ENCODE data around the gene C5orf52. TPM values are rescaled to one million over a fixed set of nuclear protein-coding genes. Genes with fewer than 3 reads are reported as not detected.
A peak's percentile ranks its signal among the peaks of the same experiment; 100 is the strongest.

Gene C5orf52
- total and polyA plus RNA-seq, 8 donors = not detected

DNA sequence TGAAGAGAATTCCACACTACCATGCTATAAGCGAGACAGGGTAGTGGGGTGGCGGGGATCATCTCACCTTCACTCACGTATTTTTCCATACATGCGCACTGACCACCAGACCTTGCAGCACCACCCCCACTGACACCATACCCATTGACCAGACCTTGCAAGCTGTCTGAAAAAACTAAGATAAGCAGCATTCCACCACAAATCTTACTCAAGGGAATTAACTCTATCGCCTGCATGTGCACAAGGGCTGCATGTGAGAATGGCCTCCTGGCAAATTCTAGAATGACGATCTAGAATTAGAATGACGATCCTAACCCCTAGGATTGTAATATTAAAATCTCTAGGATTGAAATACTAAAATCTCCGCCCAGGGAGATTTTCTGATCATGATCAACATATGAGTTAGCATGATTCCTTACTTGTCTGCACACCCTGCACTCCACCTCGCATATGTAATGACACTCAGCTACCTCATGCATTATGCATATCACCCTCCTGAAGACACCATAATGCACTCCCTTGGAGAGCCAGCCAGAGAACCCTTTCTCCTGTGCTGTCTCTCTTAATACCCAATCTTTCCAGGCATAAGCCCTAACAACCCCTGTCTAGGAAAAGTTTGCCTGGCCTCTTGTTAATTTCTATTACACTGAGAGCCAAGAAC is 30.8 kb upstream of the C5orf52 start:
- TF ChIP-seq, protein P1, sequence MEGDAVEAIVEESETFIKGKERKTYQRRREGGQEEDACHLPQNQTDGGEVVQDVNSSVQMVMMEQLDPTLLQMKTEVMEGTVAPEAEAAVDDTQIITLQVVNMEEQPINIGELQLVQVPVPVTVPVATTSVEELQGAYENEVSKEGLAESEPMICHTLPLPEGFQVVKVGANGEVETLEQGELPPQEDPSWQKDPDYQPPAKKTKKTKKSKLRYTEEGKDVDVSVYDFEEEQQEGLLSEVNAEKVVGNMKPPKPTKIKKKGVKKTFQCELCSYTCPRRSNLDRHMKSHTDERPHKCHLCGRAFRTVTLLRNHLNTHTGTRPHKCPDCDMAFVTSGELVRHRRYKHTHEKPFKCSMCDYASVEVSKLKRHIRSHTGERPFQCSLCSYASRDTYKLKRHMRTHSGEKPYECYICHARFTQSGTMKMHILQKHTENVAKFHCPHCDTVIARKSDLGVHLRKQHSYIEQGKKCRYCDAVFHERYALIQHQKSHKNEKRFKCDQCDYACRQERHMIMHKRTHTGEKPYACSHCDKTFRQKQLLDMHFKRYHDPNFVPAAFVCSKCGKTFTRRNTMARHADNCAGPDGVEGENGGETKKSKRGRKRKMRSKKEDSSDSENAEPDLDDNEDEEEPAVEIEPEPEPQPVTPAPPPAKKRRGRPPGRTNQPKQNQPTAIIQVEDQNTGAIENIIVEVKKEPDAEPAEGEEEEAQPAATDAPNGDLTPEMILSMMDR (IDR thresholded peaks at IDR 0.05) = no peak
- intact Hi-C loops (cut with DNase I) = no loop called here
- H3K36me3 ChIP-seq = no peaks in the 10 kb centered on the region
- H3K27me3 ChIP-seq = no peaks in the 10 kb centered on the region
- H3K27ac ChIP-seq = no peak overlapping the region
- no peak overlapping the region for H3K4me3 ChIP-seq
- H3K9me3 ChIP-seq = no peaks in the 10 kb centered on the region
- DNase-seq (no peak), ATAC-seq (no peak)
- H3K4me1 ChIP-seq = no peaks in the 10 kb centered on the region

DNA sequence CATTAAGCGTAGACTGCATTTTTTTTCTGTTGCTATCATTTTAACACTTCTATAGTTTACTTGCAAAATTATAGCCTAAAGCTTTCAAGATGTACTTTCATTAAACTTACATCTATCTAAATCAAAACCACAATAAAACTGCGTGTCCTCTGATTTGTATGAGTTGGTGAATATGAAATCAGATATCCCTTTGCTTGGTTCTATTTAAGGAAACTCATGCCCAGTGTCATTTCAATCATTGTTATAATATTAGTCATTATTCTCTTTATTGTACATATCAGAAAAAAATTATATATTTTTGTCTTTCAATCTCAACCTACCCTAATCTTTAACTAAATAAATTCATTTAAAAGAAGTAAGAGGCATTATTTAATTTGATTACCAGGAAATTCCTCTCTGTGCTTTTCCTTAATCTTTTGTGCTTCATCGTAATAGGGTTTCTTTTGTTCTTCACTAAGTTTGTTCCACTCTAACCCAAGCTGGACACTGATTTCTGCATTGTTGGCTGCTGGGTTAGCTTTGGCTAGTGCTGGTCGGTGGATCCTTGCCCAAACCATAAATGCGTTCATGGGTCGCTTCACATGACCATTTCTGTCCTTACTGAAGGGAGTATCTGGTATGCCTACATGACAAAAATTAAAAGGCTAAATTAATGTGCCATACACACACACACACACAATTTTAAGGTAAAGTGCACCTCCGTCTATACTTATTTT is 22.9 kb upstream of the C5orf52 start:
- no peak for DNase-seq
- H3K27ac ChIP-seq = no peak overlapping the region
- peaks cover 0 to 13% of the 10 kb centered on the region in 2 donors for H3K27me3 ChIP-seq
- ATAC-seq = no peak
- H3K9me3 ChIP-seq = peaks cover 0 to 3% of the 10 kb centered on the region in 2 donors
- TF ChIP-seq, protein P1 (IDR thresholded peaks at IDR 0.05) = no peak
- no peaks in the 10 kb centered on the region for H3K36me3 ChIP-seq
- intact Hi-C loops (cut with DNase I) = no loop called here
- H3K4me1 ChIP-seq = peaks cover 0 to 5% of the 10 kb centered on the region in 2 donors
- H3K4me3 ChIP-seq = no peak overlapping the region

DNA sequence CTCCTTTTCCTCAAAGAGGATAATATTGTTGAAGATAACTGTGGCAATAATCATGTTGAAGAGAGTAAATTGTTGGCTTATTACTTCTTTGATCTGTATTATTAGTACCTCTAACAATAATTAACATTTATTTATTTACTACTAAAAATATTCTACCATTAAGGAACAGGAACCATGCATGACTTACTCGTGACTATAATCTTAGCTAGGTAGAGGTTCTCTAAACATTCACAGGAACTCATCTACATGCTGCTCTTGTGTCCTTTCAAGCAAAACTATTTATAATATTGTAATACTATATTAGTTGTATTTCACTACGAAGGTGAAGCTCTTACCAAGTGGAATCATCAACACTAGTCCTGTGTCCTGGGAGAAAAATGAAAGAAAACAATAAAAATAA is 22.2 kb upstream of the C5orf52 start:
- TF ChIP-seq, protein P1 (IDR thresholded peaks at IDR 0.05) = no peak
- no peak for ATAC-seq
- intact Hi-C loops (cut with DNase I) = no loop called here

DNA sequence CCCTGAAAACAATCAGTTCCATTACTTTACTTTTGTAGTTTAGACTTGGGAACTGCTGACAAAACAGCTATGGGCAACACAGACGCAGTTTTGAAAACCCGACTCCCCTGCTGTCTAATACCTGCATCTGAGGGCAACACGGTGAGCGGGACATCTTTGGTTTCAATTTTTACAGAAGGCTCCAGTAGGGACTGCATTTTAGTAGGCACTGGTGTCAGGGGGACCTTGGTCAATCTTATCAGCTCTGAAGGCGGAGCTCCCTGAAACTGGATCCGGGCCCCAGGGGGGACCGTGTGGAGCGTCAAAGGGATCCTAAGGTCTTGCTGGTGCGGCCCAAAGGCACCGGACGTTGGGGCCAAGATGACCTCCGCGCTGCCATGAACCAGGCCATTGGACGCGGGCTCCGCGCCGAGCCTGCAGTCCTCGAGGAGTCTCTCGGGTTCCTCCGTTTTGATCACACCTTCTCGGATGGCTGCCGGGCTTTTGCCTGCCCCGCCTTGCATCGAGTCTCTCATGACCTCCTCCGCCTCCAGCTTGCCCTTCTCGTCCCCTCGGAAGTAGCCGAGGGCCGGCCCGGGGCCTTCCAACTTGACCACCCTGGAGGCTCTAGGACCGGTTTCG is 20.2 kb upstream of the C5orf52 start:
- ATAC-seq (no peak), DNase-seq (no peak)
- intact Hi-C loops (cut with DNase I) = no loop called here
- Histone ChIP-seq H3K36me3 (no peaks in the 10 kb centered on the region), H3K4me3 (peak overlapping the region in 1 of 2 donors; percentile 44), H3K4me1 (peaks cover 0 to 5% of the 10 kb centered on the region in 2 donors), H3K27ac (no peak overlapping the region), H3K9me3 (peaks cover 0 to 13% of the 10 kb centered on the region in 2 donors), H3K27me3 (peaks cover 0 to 13% of the 10 kb centered on the region in 2 donors)
- TF ChIP-seq, protein P1 (IDR thresholded peaks at IDR 0.05) = no peak

More for the DNA sequence above, 22.2 kb upstream of the C5orf52 start:
- Histone ChIP-seq H3K36me3 (no peaks in the 10 kb centered on the region), H3K4me1 (peaks cover 0 to 5% of the 10 kb centered on the region in 2 donors), H3K4me3 (no peak overlapping the region), H3K9me3 (peaks cover 0 to 10% of the 10 kb centered on the region in 2 donors), H3K27ac (no peak overlapping the region), H3K27me3 (peaks cover 0 to 13% of the 10 kb centered on the region in 2 donors)
- DNase-seq = no peak

Measured in left lung (tissue), 10 donors.